Measurements from ENCODE around the gene SNAP91. TPM values are rescaled to one million over a fixed set of nuclear protein-coding genes. Genes with fewer than 3 reads are reported as not detected.

The SNAP91 gene
- total and polyA plus RNA-seq, 2 donors (not counting 3 experiments of a cell fraction or from before 2014, with no cell fraction given), result 1.3 to 1.5 TPM

DNA sequence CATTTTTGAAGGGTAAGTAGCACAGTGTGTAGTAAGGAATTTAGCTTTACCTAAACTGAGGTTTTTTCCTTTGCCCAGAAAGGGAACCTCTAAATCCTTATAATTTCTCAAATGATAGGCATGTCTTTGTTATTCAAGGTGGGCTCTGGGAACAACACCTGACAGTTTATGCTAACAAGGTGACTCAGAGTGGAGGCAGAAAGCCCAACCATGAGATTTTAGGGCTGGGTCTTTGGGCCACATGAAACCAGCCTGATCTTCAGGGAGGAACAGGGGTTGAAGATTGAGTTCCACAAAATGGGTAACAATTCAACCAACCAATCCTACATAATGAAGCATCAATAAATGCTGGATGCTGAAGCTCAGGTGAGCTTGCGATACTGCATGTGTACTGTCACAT lies 149.9 kb downstream of the SNAP91 start:
- no peak for TF ChIP-seq POLR2A (IDR thresholded peaks at IDR 0.05; ENCODE audit: low read depth, low read length)
- TF ChIP-seq, protein P1, sequence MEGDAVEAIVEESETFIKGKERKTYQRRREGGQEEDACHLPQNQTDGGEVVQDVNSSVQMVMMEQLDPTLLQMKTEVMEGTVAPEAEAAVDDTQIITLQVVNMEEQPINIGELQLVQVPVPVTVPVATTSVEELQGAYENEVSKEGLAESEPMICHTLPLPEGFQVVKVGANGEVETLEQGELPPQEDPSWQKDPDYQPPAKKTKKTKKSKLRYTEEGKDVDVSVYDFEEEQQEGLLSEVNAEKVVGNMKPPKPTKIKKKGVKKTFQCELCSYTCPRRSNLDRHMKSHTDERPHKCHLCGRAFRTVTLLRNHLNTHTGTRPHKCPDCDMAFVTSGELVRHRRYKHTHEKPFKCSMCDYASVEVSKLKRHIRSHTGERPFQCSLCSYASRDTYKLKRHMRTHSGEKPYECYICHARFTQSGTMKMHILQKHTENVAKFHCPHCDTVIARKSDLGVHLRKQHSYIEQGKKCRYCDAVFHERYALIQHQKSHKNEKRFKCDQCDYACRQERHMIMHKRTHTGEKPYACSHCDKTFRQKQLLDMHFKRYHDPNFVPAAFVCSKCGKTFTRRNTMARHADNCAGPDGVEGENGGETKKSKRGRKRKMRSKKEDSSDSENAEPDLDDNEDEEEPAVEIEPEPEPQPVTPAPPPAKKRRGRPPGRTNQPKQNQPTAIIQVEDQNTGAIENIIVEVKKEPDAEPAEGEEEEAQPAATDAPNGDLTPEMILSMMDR (IDR thresholded peaks at IDR 0.05; ENCODE audit: extremely low read depth in 1 of 2, insufficient read depth in 1 of 2, low read depth in 1 of 2, low read length in 2 of 2), result no peak
- no peak for TF ChIP-seq MYC (IDR thresholded peaks at IDR 0.05; ENCODE audit: low read depth, low read length)
- TF ChIP-seq JUN (IDR thresholded peaks at IDR 0.05; ENCODE audit: borderline replicate concordance, insufficient read depth, insufficient read length, low read depth), result no peak
- TF ChIP-seq GATA2 (IDR thresholded peaks at IDR 0.05; ENCODE audit: insufficient read depth, insufficient read length, low read depth, low read length), result no peak
- no peak for TF ChIP-seq POLR2AphosphoS5 (IDR thresholded peaks at IDR 0.05; ENCODE audit: insufficient read depth, low read depth, low read length)
- TF ChIP-seq, protein P2, sequence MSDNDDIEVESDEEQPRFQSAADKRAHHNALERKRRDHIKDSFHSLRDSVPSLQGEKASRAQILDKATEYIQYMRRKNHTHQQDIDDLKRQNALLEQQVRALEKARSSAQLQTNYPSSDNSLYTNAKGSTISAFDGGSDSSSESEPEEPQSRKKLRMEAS (IDR thresholded peaks at IDR 0.05; ENCODE audit: insufficient read depth, insufficient read length), result no peak
- no peak for TF ChIP-seq FOS (IDR thresholded peaks at IDR 0.05; ENCODE audit: borderline replicate concordance, insufficient read depth, low read length)
- no peak for TF ChIP-seq EZH2 (IDR thresholded peaks at IDR 0.05; ENCODE audit: borderline replicate concordance, low read depth, low read length, severe bottlenecking)
- FAIRE-seq, result no peak
- H3K4me3 ChIP-seq (replicated peaks in 1 of 3; ENCODE audit: insufficient read depth in 1 of 3, low read depth in 1 of 3, low read length in 3 of 3), result no peak overlapping the region
- POLR2A ChIA-PET, result no interaction called here
- H3K27ac ChIP-seq (ENCODE audit: insufficient read depth, low read depth, low read length), result no peak overlapping the region
- H3K4me1 ChIP-seq (ENCODE audit: control insufficient read depth, extremely low read depth, insufficient read depth, low read length), result no peaks in the 10 kb centered on the region
- no peak overlapping the region for H2AFZ ChIP-seq (ENCODE audit: low read depth, low read length)
- H3K9ac ChIP-seq (replicated peaks; ENCODE audit: extremely low read depth, insufficient read depth, low read length), result no peak overlapping the region
- no peaks in the 10 kb centered on the region for H4K20me1 ChIP-seq (replicated peaks; ENCODE audit: control insufficient read depth, extremely low read depth, insufficient read depth, low read length)
- no peak for DNase-seq (ENCODE audit: low read depth, low spot score)
- H3K27me3 ChIP-seq (ENCODE audit: control insufficient read depth in 2 of 2, insufficient read depth in 2 of 2, low read length in 2 of 2), result no peaks in the 10 kb centered on the region
- intact Hi-C loops (cut with micrococcal nuclease) (no loop called here), dilution Hi-C loops (cut with MboI; ENCODE audit: extremely low pct_ligation_motif_present, low sequenced_read_pairs) (no loop called here)
- CTCF ChIA-PET, result no interaction called here
- H3K4me2 ChIP-seq (ENCODE audit: insufficient read depth, low read length), result no peak overlapping the region
- no peaks in the 10 kb centered on the region for H3K9me1 ChIP-seq (replicated peaks; ENCODE audit: control insufficient read depth, extremely low read depth, insufficient read depth, low read length)
- no peaks in the 10 kb centered on the region for H3K9me3 ChIP-seq (replicated peaks; ENCODE audit: control insufficient read depth, insufficient read depth, low read length)
- no TSS peak for BruUV-seq (replicated peaks)
- no peaks in the 10 kb centered on the region for H3K79me2 ChIP-seq (ENCODE audit: control insufficient read depth, insufficient read depth, low read length)
- no peaks in the 10 kb centered on the region for H3K36me3 ChIP-seq (ENCODE audit: control insufficient read depth in 2 of 2, extremely low read depth in 1 of 2, insufficient read depth in 2 of 2, low read length in 2 of 2)
